ENCODE measurements around the gene RFC2. TPM values are rescaled to one million over a fixed set of nuclear protein-coding genes. Genes with fewer than 3 reads are reported as not detected.

The RFC2 gene
- total RNA-seq, 1 experiment from 2014 or later: 105 TPM

DNA sequence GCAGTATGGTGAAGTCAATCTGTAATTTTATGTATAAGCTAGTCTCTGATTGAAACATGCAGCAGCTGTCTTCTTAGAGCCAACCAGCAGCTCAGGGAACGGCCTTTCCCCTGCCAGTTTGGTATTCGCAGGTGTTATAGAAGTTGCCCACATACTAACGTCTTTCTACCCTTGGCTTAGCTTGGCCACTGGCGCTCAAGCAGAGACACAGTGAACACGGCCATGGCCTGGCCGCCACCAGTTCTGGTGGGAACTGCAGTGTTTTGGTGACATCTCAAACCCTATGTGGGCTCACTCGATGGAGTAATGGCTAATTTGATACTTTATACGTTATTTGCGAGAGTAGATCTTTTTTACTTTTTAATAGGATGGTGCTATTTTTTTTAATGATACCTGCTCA, 63.0 kb downstream of the RFC2 start:
- no peak for DNase-seq (ENCODE audit: low read depth)

- no peak for DNase-seq (ENCODE audit: low read depth)
These were observed 63.9 kb downstream of the RFC2 start for GRCh38 chr7:74190259-74190658.

- DNase-seq (ENCODE audit: low read depth): peak; percentile 80
These were observed 66.1 kb downstream of the RFC2 start for GRCh38 chr7:74187915-74188675.

- no peak for DNase-seq (ENCODE audit: low read depth)
These were observed 68.6 kb downstream of the RFC2 start for GRCh38 chr7:74185636-74186035.

DNA sequence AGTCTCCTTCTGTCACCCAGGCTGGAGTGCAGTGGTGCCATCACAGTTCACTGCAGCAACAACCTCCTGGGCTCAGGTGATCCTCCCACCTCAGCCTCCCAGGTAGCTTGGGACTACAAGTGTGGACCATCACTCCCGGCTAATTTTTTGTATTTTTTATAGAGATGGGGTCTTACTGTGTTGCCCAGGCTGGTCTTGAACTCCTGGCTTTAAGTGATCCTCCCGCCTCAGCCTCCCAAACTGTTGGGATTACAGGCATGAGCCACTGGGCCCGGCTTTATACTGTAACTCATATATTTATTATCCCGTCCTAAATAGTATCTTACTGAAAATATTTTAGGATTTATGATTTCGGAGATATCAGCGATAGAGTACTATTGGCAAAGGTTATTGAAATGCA, 69.2 kb downstream of the RFC2 start:
- DNase-seq (ENCODE audit: low read depth): no peak

DNA sequence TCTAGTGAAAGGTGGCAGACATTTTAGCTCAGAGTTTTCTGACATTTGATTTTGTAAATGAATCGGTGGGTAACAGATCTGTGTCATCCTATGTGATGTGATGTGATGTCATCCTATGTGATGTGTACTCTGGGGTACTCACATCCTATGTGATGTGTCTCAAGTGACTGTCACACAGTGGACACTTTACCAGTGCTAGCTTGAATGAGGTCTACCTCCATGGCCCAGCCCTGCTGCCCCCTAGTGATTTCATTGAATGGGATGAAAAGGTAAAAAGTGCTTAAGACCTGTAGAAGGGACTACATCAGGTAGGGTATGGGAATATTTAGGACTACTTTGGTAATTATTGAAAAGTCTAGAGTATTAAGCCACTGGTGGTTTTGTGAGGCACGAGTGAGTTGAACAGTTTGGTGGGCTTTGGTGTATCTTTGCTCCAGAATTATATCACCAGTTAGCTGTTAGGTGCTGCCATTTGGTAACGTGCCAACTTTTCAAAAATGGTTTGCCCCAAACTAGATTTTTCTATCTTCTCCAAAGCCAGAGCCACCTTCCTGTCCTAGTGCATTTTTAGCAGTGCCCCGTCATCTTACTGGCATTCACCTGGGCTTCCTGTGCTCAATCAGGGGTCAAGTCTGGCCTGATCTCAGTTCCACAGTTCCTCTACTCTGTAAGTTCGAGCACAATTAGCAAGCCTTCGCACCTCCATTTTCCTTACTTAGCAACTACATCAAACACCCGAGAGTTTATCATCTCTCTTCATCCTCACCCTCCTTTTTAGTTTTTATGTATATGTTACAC, 70.3 kb downstream of the RFC2 start:
- DNase-seq (ENCODE audit: low read depth): peak; percentile 41

DNA sequence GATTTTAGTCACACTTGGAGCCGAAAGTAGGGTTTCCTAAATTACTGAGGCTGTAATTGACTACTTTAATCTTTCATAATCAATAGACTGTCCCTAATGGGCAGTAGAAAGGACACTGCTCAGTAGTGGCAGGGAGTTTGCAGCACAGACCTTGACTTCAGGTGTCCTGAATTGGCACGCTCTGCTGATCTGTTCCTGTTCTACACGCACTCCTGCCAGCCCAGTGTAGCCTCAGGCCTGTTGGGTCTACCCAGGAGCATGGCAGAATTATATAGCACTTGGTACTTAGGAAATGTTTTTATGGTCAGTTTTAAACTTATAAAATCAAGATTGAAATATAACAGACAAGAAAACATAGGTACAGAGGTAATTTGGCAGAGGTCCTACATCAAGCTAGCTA, 71.1 kb downstream of the RFC2 start:
- peak; percentile 40 for DNase-seq (ENCODE audit: low read depth)

GRCh38 chr7:74182453-74183090, 71.6 kb downstream of the RFC2 start:
- DNase-seq (ENCODE audit: low read depth): no peak

- DNase-seq (ENCODE audit: low read depth): peak; percentile 25
These were observed 72.4 kb downstream of the RFC2 start for GRCh38 chr7:74181821-74182220.

Other genes with a start within 250 kb of the RFC2 start
- gene ELN, start 226.2 kb downstream of the RFC2 start, total RNA-seq (2014; rRNA removed; shearing (Covaris generic)): 26.2 and 65.2 TPM in 2 replicates
- gene LIMK1, start 170.6 kb downstream of the RFC2 start, total RNA-seq (2014; rRNA removed; shearing (Covaris generic)): 55.1 and 105 TPM in 2 replicates
- gene EIF4H, start 80.0 kb downstream of the RFC2 start, total RNA-seq (2014; rRNA removed; shearing (Covaris generic)): 223 and 331 TPM in 2 replicates
- 0.27 TPM in 1 of 2 replicates, not detected in the other for gene LAT2, start 44.4 kb downstream of the RFC2 start, total RNA-seq (2014; rRNA removed; shearing (Covaris generic))
- gene CLIP2, start 35.0 kb upstream of the RFC2 start, total RNA-seq (2014; rRNA removed; shearing (Covaris generic)): 11.5 and 18.8 TPM in 2 replicates
- 7.3 and 16.9 TPM in 2 replicates for gene GTF2IRD1, start 199.5 kb upstream of the RFC2 start, total RNA-seq (2014; rRNA removed; shearing (Covaris generic))

All from M059J (cell line).